ENCODE measurements around the gene HOMER2. TPM values are rescaled to one million over a fixed set of nuclear protein-coding genes. Genes with fewer than 3 reads are reported as not detected.

Gene HOMER2
- total RNA-seq, 1 donor from 2014 or later: 9.4 TPM

DNA sequence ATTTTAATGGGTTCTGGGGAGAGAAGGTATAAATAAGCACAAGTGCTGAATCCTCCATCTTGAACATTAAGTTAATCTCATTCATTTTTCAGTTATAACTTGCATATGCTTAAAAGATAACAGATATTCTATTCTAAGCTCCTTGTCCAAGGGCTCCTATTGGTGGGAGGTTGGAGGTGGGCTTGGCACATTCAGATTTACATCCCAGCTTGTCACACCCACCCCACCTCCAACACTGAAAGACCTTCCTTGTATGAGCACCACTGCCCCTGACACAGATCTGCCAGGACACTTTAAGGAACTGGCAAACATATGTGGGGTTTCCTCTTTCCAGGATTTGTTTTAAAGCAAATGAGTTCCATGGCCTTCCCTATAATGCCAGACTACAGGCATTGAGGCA is 30.6 kb downstream of the HOMER2 start:
- Mint-ChIP-seq H3K9me3 (no peaks in the 10 kb centered on the region), H3K4me3 (no peak overlapping the region), H3K4me1 (no peaks in the 10 kb centered on the region), H3K36me3 (ENCODE audit: low read depth) (no peaks in the 10 kb centered on the region), H3K27ac (no peak overlapping the region), H3K27me3 (no peaks in the 10 kb centered on the region)
- ATAC-seq (ENCODE audit: low read depth) (no peak), DNase-seq (no peak)
- TF ChIP-seq, protein P1, sequence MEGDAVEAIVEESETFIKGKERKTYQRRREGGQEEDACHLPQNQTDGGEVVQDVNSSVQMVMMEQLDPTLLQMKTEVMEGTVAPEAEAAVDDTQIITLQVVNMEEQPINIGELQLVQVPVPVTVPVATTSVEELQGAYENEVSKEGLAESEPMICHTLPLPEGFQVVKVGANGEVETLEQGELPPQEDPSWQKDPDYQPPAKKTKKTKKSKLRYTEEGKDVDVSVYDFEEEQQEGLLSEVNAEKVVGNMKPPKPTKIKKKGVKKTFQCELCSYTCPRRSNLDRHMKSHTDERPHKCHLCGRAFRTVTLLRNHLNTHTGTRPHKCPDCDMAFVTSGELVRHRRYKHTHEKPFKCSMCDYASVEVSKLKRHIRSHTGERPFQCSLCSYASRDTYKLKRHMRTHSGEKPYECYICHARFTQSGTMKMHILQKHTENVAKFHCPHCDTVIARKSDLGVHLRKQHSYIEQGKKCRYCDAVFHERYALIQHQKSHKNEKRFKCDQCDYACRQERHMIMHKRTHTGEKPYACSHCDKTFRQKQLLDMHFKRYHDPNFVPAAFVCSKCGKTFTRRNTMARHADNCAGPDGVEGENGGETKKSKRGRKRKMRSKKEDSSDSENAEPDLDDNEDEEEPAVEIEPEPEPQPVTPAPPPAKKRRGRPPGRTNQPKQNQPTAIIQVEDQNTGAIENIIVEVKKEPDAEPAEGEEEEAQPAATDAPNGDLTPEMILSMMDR (IDR thresholded peaks at IDR 0.05): no peak
- CTCF ChIA-PET: no interaction called here
- intact Hi-C loops (cut with micrococcal nuclease): no loop called here
- POLR2A ChIA-PET: no interaction called here

DNA sequence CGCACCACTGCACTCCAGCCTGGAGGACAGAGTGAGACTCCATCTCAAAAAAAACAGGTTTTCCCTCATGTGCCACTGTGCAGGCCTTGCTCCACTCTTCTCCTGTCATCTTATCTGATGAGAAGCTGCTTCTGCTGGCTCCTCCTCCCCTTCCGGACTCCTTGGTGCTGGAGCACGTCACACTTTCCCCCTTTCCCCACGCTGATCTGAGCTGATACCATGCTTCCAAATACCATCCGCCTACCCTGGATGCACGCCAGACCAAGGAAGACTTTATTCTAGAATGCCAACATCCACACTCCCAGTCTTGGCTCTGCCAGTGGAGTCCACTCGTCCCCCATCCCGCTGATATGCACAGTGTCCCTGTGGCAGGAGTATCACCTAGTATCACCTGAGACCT is 31.3 kb downstream of the HOMER2 start:
- intact Hi-C loops (cut with micrococcal nuclease): no loop called here
- POLR2A ChIA-PET: no interaction called here
- Mint-ChIP-seq H3K4me1 (no peaks in the 10 kb centered on the region), H3K27ac (no peak overlapping the region), H3K4me3 (no peak overlapping the region), H3K9me3 (no peaks in the 10 kb centered on the region), H3K36me3 (ENCODE audit: low read depth) (no peaks in the 10 kb centered on the region), H3K27me3 (no peaks in the 10 kb centered on the region)
- TF ChIP-seq, protein P1 (IDR thresholded peaks at IDR 0.05): no peak
- CTCF ChIA-PET: no interaction called here
- DNase-seq: no peak
- ATAC-seq (ENCODE audit: low read depth): no peak

DNA sequence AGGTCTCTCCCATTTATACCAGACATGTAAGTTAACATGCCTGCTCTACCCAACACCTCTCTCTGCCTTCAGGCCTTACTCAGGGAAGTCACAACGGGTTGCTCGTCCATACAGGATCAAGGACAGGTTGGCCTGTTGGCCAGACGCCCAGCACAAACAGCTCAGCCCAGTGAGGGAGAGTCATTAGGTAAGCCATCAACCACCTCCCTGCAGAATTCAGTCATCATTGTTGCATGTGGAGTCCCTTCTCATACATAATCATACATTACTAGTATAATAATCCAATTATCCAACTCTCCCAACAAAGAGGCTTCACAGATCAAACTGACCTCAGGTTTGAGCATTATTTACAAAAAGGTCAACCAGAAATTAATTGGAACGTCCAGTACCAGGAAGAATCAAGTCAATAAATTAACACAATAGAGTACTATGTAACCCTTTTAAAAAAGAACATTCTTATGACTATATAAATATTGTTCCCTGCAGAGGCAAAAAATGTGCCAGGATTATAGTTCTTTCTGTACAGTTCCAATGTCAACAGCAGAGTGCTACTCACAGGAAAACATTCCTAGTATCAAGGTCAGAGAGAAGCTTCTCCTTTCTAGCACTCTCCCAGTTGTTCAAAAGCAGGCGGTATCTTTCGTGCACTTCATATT is 33.2 kb downstream of the HOMER2 start:
- POLR2A ChIA-PET: no interaction called here
- Mint-ChIP-seq H3K4me1 (no peaks in the 10 kb centered on the region), H3K36me3 (ENCODE audit: low read depth) (no peaks in the 10 kb centered on the region), H3K27ac (no peak overlapping the region), H3K4me3 (no peak overlapping the region), H3K9me3 (no peaks in the 10 kb centered on the region), H3K27me3 (no peaks in the 10 kb centered on the region)
- CTCF ChIA-PET: no interaction called here
- intact Hi-C loops (cut with micrococcal nuclease): no loop called here
- ATAC-seq (ENCODE audit: low read depth): no peak
- TF ChIP-seq, protein P1 (IDR thresholded peaks at IDR 0.05): no peak
- DNase-seq: no peak

DNA sequence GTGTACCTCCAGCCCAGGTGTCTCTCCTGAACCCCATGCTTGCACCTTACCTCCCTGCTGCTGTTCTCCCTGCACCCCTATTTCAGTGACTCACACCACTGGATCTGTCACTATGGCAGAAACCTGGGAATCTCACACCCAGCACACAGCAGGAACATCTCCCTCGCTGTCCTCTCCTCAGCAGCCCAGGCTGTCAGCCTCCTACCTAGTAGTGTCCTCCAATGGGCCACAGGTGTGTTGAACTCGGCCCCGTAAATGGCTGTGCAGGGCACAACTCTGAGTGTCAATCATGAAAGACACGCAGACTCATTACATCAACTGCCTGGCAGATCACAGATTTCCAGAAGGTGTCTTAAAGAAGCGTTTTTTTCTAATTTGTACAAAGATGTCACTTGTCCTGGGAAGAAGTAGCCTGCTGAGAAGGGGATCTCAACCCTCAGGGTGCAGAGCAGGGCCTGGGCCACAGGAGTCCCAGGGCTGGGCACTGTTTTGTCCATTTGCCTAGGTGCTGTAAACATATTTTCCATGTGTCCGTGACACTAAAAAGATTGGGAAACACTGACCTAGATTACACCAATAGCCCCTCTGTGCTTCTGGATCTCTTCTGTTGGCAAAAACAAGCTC is 33.8 kb downstream of the HOMER2 start:
- TF ChIP-seq, protein P1 (IDR thresholded peaks at IDR 0.05): no peak
- Mint-ChIP-seq H3K27ac (no peak overlapping the region), H3K9me3 (no peaks in the 10 kb centered on the region), H3K4me1 (no peaks in the 10 kb centered on the region), H3K27me3 (no peaks in the 10 kb centered on the region), H3K4me3 (no peak overlapping the region), H3K36me3 (ENCODE audit: low read depth) (no peaks in the 10 kb centered on the region)
- DNase-seq (no peak), ATAC-seq (ENCODE audit: low read depth) (no peak)
- intact Hi-C loops (cut with micrococcal nuclease): no loop called here
- POLR2A ChIA-PET: no interaction called here
- CTCF ChIA-PET: no interaction called here

DNA sequence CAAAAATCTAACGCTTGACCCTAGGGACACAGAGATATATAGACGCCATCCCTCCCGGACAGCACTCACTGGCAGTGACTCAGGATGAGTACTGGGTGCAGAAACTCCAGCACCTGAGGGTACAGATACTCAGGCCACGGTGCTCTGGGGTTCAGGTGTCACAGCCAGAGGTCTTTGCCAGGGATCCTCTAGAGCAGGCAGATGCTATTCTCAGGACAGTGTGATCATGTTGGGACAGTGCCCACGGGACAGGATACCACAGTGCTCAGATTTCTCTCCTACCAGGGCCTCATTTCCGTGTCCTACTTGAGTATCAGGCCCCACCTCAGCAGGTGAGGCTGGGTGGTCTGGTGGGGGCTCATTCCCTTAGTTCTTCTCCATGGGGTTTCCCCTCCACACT is 34.4 kb downstream of the HOMER2 start:
- Mint-ChIP-seq H3K4me3 (no peak overlapping the region), H3K36me3 (ENCODE audit: low read depth) (no peaks in the 10 kb centered on the region), H3K27ac (no peak overlapping the region), H3K27me3 (no peaks in the 10 kb centered on the region), H3K4me1 (no peaks in the 10 kb centered on the region), H3K9me3 (no peaks in the 10 kb centered on the region)
- ATAC-seq (ENCODE audit: low read depth) (no peak), DNase-seq (no peak)
- CTCF ChIA-PET: no interaction called here
- TF ChIP-seq, protein P1 (IDR thresholded peaks at IDR 0.05): no peak
- intact Hi-C loops (cut with micrococcal nuclease): no loop called here
- POLR2A ChIA-PET: interaction anchor here (0.5 kb wide), 1 partner anchor 112 kb away, joined by 4 read pairs; the partner anchor contains the start of gene FSD2

All from activated B cell treated with CpG ODN at 0.5 μM for 24 hours (primary cell).